Astrocyte (in vitro differentiated cells and primary cell): ENCODE data around the gene OPCML. TPM values are rescaled to one million over a fixed set of nuclear protein-coding genes. Genes with fewer than 3 reads are reported as not detected.

ENCODE experiments used
- DNase-seq: peaks from one replicate; pipeline ENCODE4 v3.0.0-alpha.2; 2010; ENCODE audit warnings: low read depth
- FAIRE-seq: peaks from 2 replicates; lab custom pipeline; 2011; peaks lifted over from hg19 to GRCh38; lab: Jason Lieb, UNC
- H2AFZ ChIP-seq: 2 replicates; pipeline ENCODE4 v1.6.0; 2012; ENCODE audit warnings: low read depth, low read length, inconsistent platforms
- H3K27ac ChIP-seq: 2 replicates; pipeline ENCODE4 v1.5.1; 2011; ENCODE audit warnings: low read depth, low read length, inconsistent platforms
- H3K27me3 ChIP-seq: 2 replicates; pipeline ENCODE4 v1.6.0; 2011; ENCODE audit warnings: low read length, inconsistent platforms; ENCODE audit not compliant: insufficient read depth
- H3K36me3 ChIP-seq: 2 replicates; pipeline ENCODE4 v1.5.1; 2011; ENCODE audit warnings: low read length, inconsistent platforms; ENCODE audit not compliant: insufficient read depth
- H3K4me1 ChIP-seq: 2 replicates; pipeline ENCODE4 v1.5.1; 2011; ENCODE audit warnings: low read length, inconsistent platforms; ENCODE audit not compliant: insufficient read depth
- H3K4me2 ChIP-seq: 2 replicates; pipeline ENCODE4 v1.6.0; 2012; ENCODE audit warnings: low read length, inconsistent platforms
- H3K4me3 ChIP-seq: 2 replicates; pipeline ENCODE4 v1.5.1; 2011; ENCODE audit warnings: low read depth, mild to moderate bottlenecking, low read length, inconsistent platforms; ENCODE audit not compliant: insufficient read depth
- H3K79me2 ChIP-seq: 2 replicates; pipeline ENCODE4 v1.6.0; 2012; ENCODE audit warnings: mild to moderate bottlenecking, low read length, inconsistent platforms; ENCODE audit not compliant: insufficient read depth
- H3K9ac ChIP-seq: 2 replicates; pipeline ENCODE4 v1.6.0; 2012; ENCODE audit warnings: mild to moderate bottlenecking, low read length, inconsistent platforms
- H3K9me3 ChIP-seq: 2 replicates; pipeline ENCODE4 v1.5.1; 2012; ENCODE audit warnings: low read depth, mild to moderate bottlenecking, low read length, inconsistent platforms; ENCODE audit not compliant: insufficient read depth
- H4K20me1 ChIP-seq: 2 replicates; pipeline ENCODE4 v1.6.0; 2012; ENCODE audit warnings: low read length, inconsistent platforms; ENCODE audit not compliant: insufficient read depth
- H3K27ac Mint-ChIP-seq: one replicate; pipeline ENCODE4 v1.8.0; 2021; ENCODE audit warnings: mild to moderate bottlenecking, mixed read lengths; ENCODE audit not compliant: unreplicated experiment
- H3K27me3 Mint-ChIP-seq: one replicate; pipeline ENCODE4 v1.8.0; 2021; ENCODE audit warnings: low read depth, mixed read lengths; ENCODE audit not compliant: unreplicated experiment
- H3K36me3 Mint-ChIP-seq: one replicate; pipeline ENCODE4 v1.8.0; 2021; ENCODE audit warnings: low read depth, mixed read lengths; ENCODE audit not compliant: unreplicated experiment
- H3K4me1 Mint-ChIP-seq: one replicate; pipeline ENCODE4 v1.8.0; 2021; ENCODE audit warnings: low read depth, mixed read lengths; ENCODE audit not compliant: unreplicated experiment
- H3K4me3 Mint-ChIP-seq: one replicate; pipeline ENCODE4 v1.8.0; 2021; ENCODE audit warnings: mild to moderate bottlenecking, moderate library complexity, mixed read lengths; ENCODE audit not compliant: unreplicated experiment
- H3K9me3 Mint-ChIP-seq: one replicate; pipeline ENCODE4 v1.8.0; 2021; ENCODE audit warnings: mild to moderate bottlenecking, mixed read lengths; ENCODE audit not compliant: unreplicated experiment
- CTCF ChIP-seq: IDR thresholded peaks from 2 replicates; pipeline ENCODE4 v1.5.1; 2011; ENCODE audit warnings: low read depth, mild to moderate bottlenecking, inconsistent platforms, low read length, moderate library complexity; ENCODE audit not compliant: insufficient read depth
- EZH2 ChIP-seq: IDR thresholded peaks from 2 replicates; pipeline ENCODE4 v1.6.1; 2012; ENCODE audit warnings: mild to moderate bottlenecking, low read length, inconsistent platforms; ENCODE audit not compliant: insufficient read depth
- total RNA-seq: library from RNA; stranded (reverse); gene quantifications from 2 replicates; pipeline ENCODE4 v1.2.1, GENCODE V29; 2021

Gene OPCML
- total RNA-seq, 1 donor from 2014 or later = 7.9 TPM

DNA sequence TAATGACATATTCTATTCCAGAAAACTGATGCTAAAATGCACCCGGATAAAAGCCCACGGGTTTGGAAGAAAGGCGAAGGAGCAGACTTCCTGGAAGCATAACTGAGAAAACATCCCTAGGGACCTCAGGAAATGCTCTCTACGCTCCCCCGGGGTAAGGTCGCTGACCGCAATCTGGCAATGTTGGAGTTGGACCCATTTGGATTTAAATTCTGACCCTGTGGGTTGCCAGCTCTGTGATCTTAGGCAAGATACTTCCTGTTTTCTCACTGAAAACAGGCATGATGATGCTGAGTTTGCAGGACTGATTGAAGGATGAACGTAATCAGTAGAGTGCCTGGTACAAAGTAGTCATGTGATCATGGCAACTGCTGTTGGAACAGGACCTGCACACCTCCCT is 1107.9 kb downstream of the OPCML start:
- peaks cover 3% of the 10 kb centered on the region for H3K27me3 ChIP-seq
- no peaks in the 10 kb centered on the region for H4K20me1 ChIP-seq
- H3K9me3 Mint-ChIP-seq = no peaks in the 10 kb centered on the region
- H3K27me3 Mint-ChIP-seq = peaks cover 15% of the 10 kb centered on the region
- H3K27ac Mint-ChIP-seq = no peak overlapping the region
- no peak overlapping the region for H3K4me2 ChIP-seq
- H3K4me3 ChIP-seq = no peak overlapping the region
- H3K79me2 ChIP-seq = no peaks in the 10 kb centered on the region
- FAIRE-seq = no peak
- H3K36me3 Mint-ChIP-seq = peaks cover 2% of the 10 kb centered on the region
- peaks cover 14% of the 10 kb centered on the region for H3K4me1 Mint-ChIP-seq
- H2AFZ ChIP-seq = no peak overlapping the region
- peaks cover 6% of the 10 kb centered on the region for H3K4me1 ChIP-seq
- DNase-seq = no peak
- no peaks in the 10 kb centered on the region for H3K9me3 ChIP-seq
- TF ChIP-seq EZH2 (no peak), CTCF (no peak)
- no peak overlapping the region for H3K9ac ChIP-seq
- H3K36me3 ChIP-seq = no peaks in the 10 kb centered on the region
- H3K27ac ChIP-seq = no peak overlapping the region
- no peak overlapping the region for H3K4me3 Mint-ChIP-seq

- peaks cover 2% of the 10 kb centered on the region for H3K36me3 Mint-ChIP-seq
- H3K4me3 Mint-ChIP-seq = no peak overlapping the region
- Histone ChIP-seq H3K4me2 (no peak overlapping the region), H2AFZ (no peak overlapping the region), H3K27ac (no peak overlapping the region), H4K20me1 (no peaks in the 10 kb centered on the region), H3K4me3 (no peak overlapping the region), H3K79me2 (no peaks in the 10 kb centered on the region), H3K9ac (no peak overlapping the region), H3K9me3 (no peaks in the 10 kb centered on the region), H3K4me1 (peaks cover 6% of the 10 kb centered on the region), H3K36me3 (no peaks in the 10 kb centered on the region), H3K27me3 (peaks cover 3% of the 10 kb centered on the region)
- H3K9me3 Mint-ChIP-seq = peaks cover 2% of the 10 kb centered on the region
- no peak for FAIRE-seq
- TF ChIP-seq EZH2 (no peak), CTCF (no peak)
- peaks cover 16% of the 10 kb centered on the region for H3K27me3 Mint-ChIP-seq
- peaks cover 14% of the 10 kb centered on the region for H3K4me1 Mint-ChIP-seq
- DNase-seq = no peak
- H3K27ac Mint-ChIP-seq = no peak overlapping the region
Observed at GRCh38 chr11:132423266-132423665, 1109.0 kb downstream of the OPCML start.

- peaks cover 9% of the 10 kb centered on the region for H3K4me1 Mint-ChIP-seq
- peaks cover 2% of the 10 kb centered on the region for H3K36me3 Mint-ChIP-seq
- H3K4me3 ChIP-seq = no peak overlapping the region
- H3K4me1 ChIP-seq = peaks cover under 1% of the 10 kb centered on the region
- H3K79me2 ChIP-seq = no peaks in the 10 kb centered on the region
- FAIRE-seq (no peak), DNase-seq (no peak)
- H3K9ac ChIP-seq = no peak overlapping the region
- H3K9me3 ChIP-seq = no peaks in the 10 kb centered on the region
- H2AFZ ChIP-seq = no peak overlapping the region
- H3K27ac ChIP-seq = no peak overlapping the region
- no peak for TF ChIP-seq CTCF
- no peak for TF ChIP-seq EZH2
- peaks cover 16% of the 10 kb centered on the region for H3K27me3 Mint-ChIP-seq
- no peak overlapping the region for H3K27ac Mint-ChIP-seq
- no peaks in the 10 kb centered on the region for H3K36me3 ChIP-seq
- H3K4me2 ChIP-seq = no peak overlapping the region
- peaks cover 2% of the 10 kb centered on the region for H3K9me3 Mint-ChIP-seq
- no peaks in the 10 kb centered on the region for H4K20me1 ChIP-seq
- peaks cover 3% of the 10 kb centered on the region for H3K27me3 ChIP-seq
- no peak overlapping the region for H3K4me3 Mint-ChIP-seq
Observed at GRCh38 chr11:132422722-132423121, 1109.6 kb downstream of the OPCML start.
